HepG2 (cell line): ENCODE results near the gene ATF1. TPM values are rescaled to one million over a fixed set of nuclear protein-coding genes. Genes with fewer than 3 reads are reported as not detected.

ENCODE experiments used
- ATAC-seq: fragments of 200-7000 bp; cut with Tn5 transposase; 3 replicates; pipeline ENCODE4 v1.9.1; 2020; ENCODE audit warnings: mild to moderate bottlenecking, moderate library complexity
- BruUV-seq: library from RNA; stranded (reverse); fragments of 400-500 nt; replicated peaks from 2 replicates; lab custom pipeline; 2021; lab: Mats Ljungman, UMichigan
- CTCF ChIA-PET: fragments of 300-600 bp; formaldehyde crosslinking; extraction: SDS; loops from one replicate; lab custom pipeline; 2021; ENCODE audit warnings: low total read pairs, inconsistent platforms, low intra/inter-chr PET ratio; lab: Yijun Ruan, JAX
- POLR2A ChIA-PET: fragments of 350-600 bp; sonication (Branson Sonifier 250); formaldehyde crosslinking; loops from one replicate; lab custom pipeline; 2020; ENCODE audit warnings: antibody characterized with exemption, inconsistent platforms; lab: Yijun Ruan, JAX
- DNase-seq: peaks from one replicate; pipeline ENCODE4 v3.0.0-alpha.2; 2015; ENCODE audit warnings: low spot score
- FAIRE-seq: peaks from 3 replicates; lab custom pipeline; 2011; peaks lifted over from hg19 to GRCh38; lab: Jason Lieb, UNC
- H2AFZ ChIP-seq: one replicate; pipeline ENCODE4 v1.6.1; 2011; ENCODE audit warnings: low read length, inconsistent platforms
- H3K27ac ChIP-seq: fragments of 300-600 bp; 3 replicates; pipeline ENCODE4 v1.8.0; 2011; ENCODE audit warnings: mixed run types, mild to moderate bottlenecking, mixed read lengths, low read length, inconsistent platforms; ENCODE audit not compliant: insufficient read depth; ENCODE audit errors: extremely low read length
- H3K27me3 ChIP-seq, 2 experiments: fragments of 200-600 bp in 1 of 2; 2 replicates in 1 of 2; 3 replicates in 1 of 2; pipeline versions ENCODE4 v1.6.0 to v1.8.0; 2011; ENCODE audit warnings: low read length in 2 of 2, mild to moderate bottlenecking in 2 of 2, moderate library complexity in 2 of 2, inconsistent platforms in 1 of 2; ENCODE audit not compliant: insufficient read depth in 2 of 2, control insufficient read depth in 1 of 2
- H3K36me3 ChIP-seq, 2 experiments: fragments of 200-600 bp in 1 of 2; replicated peaks in 1 of 2; 2 replicates in 1 of 2; 3 replicates in 1 of 2; pipeline versions ENCODE4 v1.5.1 to v1.8.0; 2011; ENCODE audit warnings: low read length in 2 of 2, inconsistent platforms in 1 of 2; ENCODE audit not compliant: insufficient read depth in 2 of 2, control insufficient read depth in 1 of 2
- H3K4me1 ChIP-seq: 2 replicates; pipeline ENCODE4 v1.5.1; 2012; ENCODE audit warnings: low read length, inconsistent platforms; ENCODE audit not compliant: insufficient read depth
- H3K4me2 ChIP-seq: 2 replicates; pipeline ENCODE4 v1.6.0; 2011; ENCODE audit warnings: low read depth, low read length, inconsistent platforms
- H3K4me3 ChIP-seq, 3 experiments: fragments of 200-600 bp in 1 of 3; sonication (generic), shearing (Covaris generic) in 1 of 3; replicated peaks in 1 of 3; 2 replicates each; pipeline ENCODE4 v1.5.1; 2011 to 2016; ENCODE audit warnings: low read length in 3 of 3, inconsistent platforms in 2 of 3, low read depth in 2 of 3, mild to moderate bottlenecking in 2 of 3, control low read depth in 1 of 3, mixed read lengths in 1 of 3; ENCODE audit not compliant: insufficient read depth in 1 of 3
- H3K79me2 ChIP-seq: one replicate; pipeline ENCODE4 v1.6.1; 2011; ENCODE audit warnings: low read length, inconsistent platforms; ENCODE audit not compliant: insufficient read depth
- H3K9ac ChIP-seq: 2 replicates; pipeline ENCODE4 v1.6.0; 2011; ENCODE audit warnings: mild to moderate bottlenecking, low read depth, low read length, inconsistent platforms; ENCODE audit not compliant: insufficient read depth
- H3K9me3 ChIP-seq: 2 replicates; pipeline ENCODE4 v1.5.1; 2012; ENCODE audit warnings: mild to moderate bottlenecking, low read length
- H4K20me1 ChIP-seq: 2 replicates; pipeline ENCODE4 v1.6.0; 2011; ENCODE audit warnings: inconsistent platforms, mild to moderate bottlenecking, low read length, moderate library complexity; ENCODE audit not compliant: insufficient read depth
- NR2F2 ChIP-seq: IDR thresholded peaks from 2 replicates; pipeline ENCODE4 v1.6.1; 2012; ENCODE audit warnings: low read depth, inconsistent platforms, borderline replicate concordance
- WGBS: methylation state at CpG from one replicate; pipeline ENCODE4 v1.1.6; 2017; ENCODE audit warnings: low lambda C conversion rate; 5-methylcytosine and 5-hydroxymethylcytosine counted together
- in situ Hi-C: cut with HindIII; loops from 2 replicates; pipeline ENCODE4 v1.10.0; 2017; ENCODE audit warnings: low pct_unique_long_range_greater_than_20kb; ENCODE audit not compliant: extremely low pct_ligation_motif_present
- intact Hi-C: fragments of 100-400 bp; cut with micrococcal nuclease; formaldehyde crosslinking; loops from one replicate; pipeline ENCODE4 v1.10.0; 2022; ENCODE audit not compliant: unreplicated experiment
- polyA plus RNA-seq, 8 experiments: library from polyadenylated mRNA; depleted of rRNA in 3 of 8; stranded (reverse) in 7 of 8; unstranded in 1 of 8; fragments of >200 nt; fragmentation: Illumina TruSeq in 4 of 8; extraction: Trizol in 4 of 8; gene quantifications; 2 replicates each; pipeline versions ENCODE4 v1.2.1 to v1.2.3, GENCODE V29; 2011 to 2016; ENCODE audit warnings: low read depth in 4 of 8, missing spikeins in 1 of 8, mixed read lengths in 1 of 8; ENCODE audit not compliant: insufficient read depth in 1 of 8
- total RNA-seq, 5 experiments: library from RNA; depleted of rRNA; stranded (reverse); fragments of >200 nt; fragmentation: Illumina TruSeq; extraction: Trizol; gene quantifications; 2 replicates each; pipeline ENCODE4 v1.2.3, GENCODE V29; 2016; ENCODE audit warnings: low read depth in 1 of 5
- TF ChIP-seq, protein P1 (sequence below): sonication (generic); formaldehyde crosslinking; IDR thresholded peaks from 2 replicates; pipeline ENCODE4 v1.4.0; 2020; ENCODE audit warnings: missing genetic modification reagents
- TF ChIP-seq, protein P2 (sequence below): sonication (generic); formaldehyde crosslinking; IDR thresholded peaks from 2 replicates; pipeline ENCODE4 v1.8.0; 2022; ENCODE audit warnings: missing genetic modification reagents, mild to moderate bottlenecking, inconsistent platforms, borderline replicate concordance
- TF ChIP-seq, protein P3 (sequence below): sonication (generic); formaldehyde crosslinking; IDR thresholded peaks from 2 replicates; pipeline ENCODE4 v1.4.0; 2020; ENCODE audit warnings: missing genetic modification reagents
- TF ChIP-seq, protein P4 (sequence below), 2 experiments: fragments of 450-650 bp in 1 of 2; sonication (generic) in 1 of 2; formaldehyde crosslinking in 1 of 2; IDR thresholded peaks; 2 replicates each; pipeline versions ENCODE4 v1.6.1 to v1.8.0; 2016 to 2022; ENCODE audit warnings: antibody characterized with exemption in 1 of 2, mild to moderate bottlenecking in 1 of 2, missing genetic modification reagents in 1 of 2

ATF1 gene
- total and polyA plus RNA-seq, 2 of the 13 experiments (the other 11 are each of a cell fraction or from before 2014, with no cell fraction given): 29.3 to 52.0 TPM

DNA sequence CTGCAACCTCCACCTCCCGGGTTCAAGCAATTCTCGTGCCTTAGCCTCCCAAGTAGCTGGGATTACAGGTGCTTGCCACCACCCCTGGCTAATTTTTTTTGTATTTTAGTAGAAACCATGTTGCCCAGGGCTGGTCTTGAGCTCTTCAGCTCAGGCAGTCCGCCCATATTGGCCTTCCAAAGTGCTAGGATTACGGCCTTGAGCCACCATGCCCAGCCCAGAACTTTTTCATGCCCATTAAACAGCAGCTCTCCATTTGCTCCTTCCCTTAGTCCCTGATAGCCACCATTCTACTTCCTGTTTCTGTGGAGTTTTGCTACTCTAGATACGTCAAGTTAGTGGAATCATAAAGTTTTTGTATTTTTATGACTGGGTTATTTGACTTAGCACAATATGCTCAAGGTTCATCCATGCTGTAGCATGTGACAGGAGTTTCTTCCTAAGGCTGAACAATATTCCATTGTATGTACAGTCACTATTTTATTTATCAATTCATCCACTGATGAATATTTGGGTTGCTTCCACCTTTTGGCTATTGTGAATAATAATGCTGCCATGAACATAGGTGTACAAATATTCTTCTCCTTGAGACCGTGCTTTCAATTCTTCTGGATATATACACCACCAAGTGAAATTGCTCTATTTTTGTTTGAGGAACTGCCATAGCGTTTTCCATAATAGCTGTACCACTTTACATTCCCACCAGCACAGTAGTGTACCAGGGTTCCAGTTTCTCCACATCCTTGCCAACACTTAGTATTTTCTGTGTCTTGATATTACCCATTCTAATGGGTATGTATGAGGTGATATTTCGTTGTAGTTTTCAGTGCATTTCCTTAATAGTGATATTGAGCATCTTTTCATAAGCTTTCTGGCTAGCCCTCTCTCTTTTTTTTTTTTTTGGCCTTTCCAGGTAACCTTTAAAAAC lies 15.0 kb downstream of the ATF1 start:
- Histone ChIP-seq H3K4me3 (no peak overlapping the region), H3K9ac (no peak overlapping the region), H2AFZ (no peak overlapping the region), H4K20me1 (no peaks in the 10 kb centered on the region), H3K36me3 (peaks cover 2 to 4% of the 10 kb centered on the region in 2 experiments; a peak in 2 of 5 replicates), H3K4me2 (no peak overlapping the region), H3K27ac (no peak overlapping the region), H3K9me3 (no peaks in the 10 kb centered on the region), H3K27me3 (no peaks in the 10 kb centered on the region), H3K79me2 (peaks cover 38% of the 10 kb centered on the region), H3K4me1 (peaks cover 12% of the 10 kb centered on the region)
- in situ Hi-C loops: no loop called here
- intact Hi-C loops: no loop called here
- ChIA-PET CTCF (no interaction called here), POLR2A (interaction anchor here (0.7 to 1.8 kb wide), 3 partner anchors 8 to 145 kb away, joined by 4 to 5 read pairs (median 5); partner anchors contain the start of gene ATF1)
- peak; percentile 12 for DNase-seq
- 91% methylated on average over 8 of the region's 8 CpGs for WGBS
- no peak for FAIRE-seq
- no peak; the same call in 2 of the 3 replicates for ATAC-seq
- BruUV-seq: no TSS peak
- no peak for TF ChIP-seq NR2F2
- TF ChIP-seq, protein P1, sequence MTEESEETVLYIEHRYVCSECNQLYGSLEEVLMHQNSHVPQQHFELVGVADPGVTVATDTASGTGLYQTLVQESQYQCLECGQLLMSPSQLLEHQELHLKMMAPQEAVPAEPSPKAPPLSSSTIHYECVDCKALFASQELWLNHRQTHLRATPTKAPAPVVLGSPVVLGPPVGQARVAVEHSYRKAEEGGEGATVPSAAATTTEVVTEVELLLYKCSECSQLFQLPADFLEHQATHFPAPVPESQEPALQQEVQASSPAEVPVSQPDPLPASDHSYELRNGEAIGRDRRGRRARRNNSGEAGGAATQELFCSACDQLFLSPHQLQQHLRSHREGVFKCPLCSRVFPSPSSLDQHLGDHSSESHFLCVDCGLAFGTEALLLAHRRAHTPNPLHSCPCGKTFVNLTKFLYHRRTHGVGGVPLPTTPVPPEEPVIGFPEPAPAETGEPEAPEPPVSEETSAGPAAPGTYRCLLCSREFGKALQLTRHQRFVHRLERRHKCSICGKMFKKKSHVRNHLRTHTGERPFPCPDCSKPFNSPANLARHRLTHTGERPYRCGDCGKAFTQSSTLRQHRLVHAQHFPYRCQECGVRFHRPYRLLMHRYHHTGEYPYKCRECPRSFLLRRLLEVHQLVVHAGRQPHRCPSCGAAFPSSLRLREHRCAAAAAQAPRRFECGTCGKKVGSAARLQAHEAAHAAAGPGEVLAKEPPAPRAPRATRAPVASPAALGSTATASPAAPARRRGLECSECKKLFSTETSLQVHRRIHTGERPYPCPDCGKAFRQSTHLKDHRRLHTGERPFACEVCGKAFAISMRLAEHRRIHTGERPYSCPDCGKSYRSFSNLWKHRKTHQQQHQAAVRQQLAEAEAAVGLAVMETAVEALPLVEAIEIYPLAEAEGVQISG (CRISPR knock-in tag): no peak
- TF ChIP-seq, protein P2, sequence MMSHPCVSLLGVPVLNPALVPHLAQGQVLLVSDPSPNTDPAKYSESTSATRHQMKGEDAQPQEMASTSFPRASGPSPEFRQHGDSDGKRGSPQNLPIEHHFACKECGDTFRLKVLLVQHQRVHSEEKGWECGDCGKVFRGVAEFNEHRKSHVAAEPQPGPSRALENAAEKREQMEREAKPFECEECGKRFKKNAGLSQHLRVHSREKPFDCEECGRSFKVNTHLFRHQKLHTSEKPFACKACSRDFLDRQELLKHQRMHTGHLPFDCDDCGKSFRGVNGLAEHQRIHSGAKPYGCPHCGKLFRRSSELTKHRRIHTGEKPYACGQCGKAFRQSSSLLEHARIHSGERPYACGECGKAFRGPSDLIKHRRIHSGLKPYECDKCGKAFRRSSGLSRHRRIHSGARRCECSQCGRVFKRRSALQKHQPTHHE (CRISPR knock-in tag): no peak
- TF ChIP-seq, protein P3, sequence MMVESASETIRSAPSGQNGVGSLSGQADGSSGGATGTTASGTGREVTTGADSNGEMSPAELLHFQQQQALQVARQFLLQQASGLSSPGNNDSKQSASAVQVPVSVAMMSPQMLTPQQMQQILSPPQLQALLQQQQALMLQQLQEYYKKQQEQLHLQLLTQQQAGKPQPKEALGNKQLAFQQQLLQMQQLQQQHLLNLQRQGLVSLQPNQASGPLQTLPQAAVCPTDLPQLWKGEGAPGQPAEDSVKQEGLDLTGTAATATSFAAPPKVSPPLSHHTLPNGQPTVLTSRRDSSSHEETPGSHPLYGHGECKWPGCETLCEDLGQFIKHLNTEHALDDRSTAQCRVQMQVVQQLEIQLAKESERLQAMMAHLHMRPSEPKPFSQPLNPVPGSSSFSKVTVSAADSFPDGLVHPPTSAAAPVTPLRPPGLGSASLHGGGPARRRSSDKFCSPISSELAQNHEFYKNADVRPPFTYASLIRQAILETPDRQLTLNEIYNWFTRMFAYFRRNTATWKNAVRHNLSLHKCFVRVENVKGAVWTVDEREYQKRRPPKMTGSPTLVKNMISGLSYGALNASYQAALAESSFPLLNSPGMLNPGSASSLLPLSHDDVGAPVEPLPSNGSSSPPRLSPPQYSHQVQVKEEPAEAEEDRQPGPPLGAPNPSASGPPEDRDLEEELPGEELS (CRISPR knock-in tag): no peak
- TF ChIP-seq, protein P4, sequence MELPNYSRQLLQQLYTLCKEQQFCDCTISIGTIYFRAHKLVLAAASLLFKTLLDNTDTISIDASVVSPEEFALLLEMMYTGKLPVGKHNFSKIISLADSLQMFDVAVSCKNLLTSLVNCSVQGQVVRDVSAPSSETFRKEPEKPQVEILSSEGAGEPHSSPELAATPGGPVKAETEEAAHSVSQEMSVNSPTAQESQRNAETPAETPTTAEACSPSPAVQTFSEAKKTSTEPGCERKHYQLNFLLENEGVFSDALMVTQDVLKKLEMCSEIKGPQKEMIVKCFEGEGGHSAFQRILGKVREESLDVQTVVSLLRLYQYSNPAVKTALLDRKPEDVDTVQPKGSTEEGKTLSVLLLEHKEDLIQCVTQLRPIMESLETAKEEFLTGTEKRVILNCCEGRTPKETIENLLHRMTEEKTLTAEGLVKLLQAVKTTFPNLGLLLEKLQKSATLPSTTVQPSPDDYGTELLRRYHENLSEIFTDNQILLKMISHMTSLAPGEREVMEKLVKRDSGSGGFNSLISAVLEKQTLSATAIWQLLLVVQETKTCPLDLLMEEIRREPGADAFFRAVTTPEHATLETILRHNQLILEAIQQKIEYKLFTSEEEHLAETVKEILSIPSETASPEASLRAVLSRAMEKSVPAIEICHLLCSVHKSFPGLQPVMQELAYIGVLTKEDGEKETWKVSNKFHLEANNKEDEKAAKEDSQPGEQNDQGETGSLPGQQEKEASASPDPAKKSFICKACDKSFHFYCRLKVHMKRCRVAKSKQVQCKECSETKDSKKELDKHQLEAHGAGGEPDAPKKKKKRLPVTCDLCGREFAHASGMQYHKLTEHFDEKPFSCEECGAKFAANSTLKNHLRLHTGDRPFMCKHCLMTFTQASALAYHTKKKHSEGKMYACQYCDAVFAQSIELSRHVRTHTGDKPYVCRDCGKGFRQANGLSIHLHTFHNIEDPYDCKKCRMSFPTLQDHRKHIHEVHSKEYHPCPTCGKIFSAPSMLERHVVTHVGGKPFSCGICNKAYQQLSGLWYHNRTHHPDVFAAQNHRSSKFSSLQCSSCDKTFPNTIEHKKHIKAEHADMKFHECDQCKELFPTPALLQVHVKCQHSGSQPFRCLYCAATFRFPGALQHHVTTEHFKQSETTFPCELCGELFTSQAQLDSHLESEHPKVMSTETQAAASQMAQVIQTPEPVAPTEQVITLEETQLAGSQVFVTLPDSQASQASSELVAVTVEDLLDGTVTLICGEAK (IDR thresholded peaks at IDR 0.05): peak; percentile 56; the same call in 1 of the 2 replicates
- TF ChIP-seq, protein P4 (CRISPR knock-in tag; IDR thresholded peaks at IDR 0.05): peak; percentile 24; the same call in 1 of the 2 replicates
